Activated CD8-positive, alpha-beta memory T cell treated with anti-CD3 and anti-CD28 coated beads, Interleukin-2, amount 10 ng/mL, durations not matched to agents 7 days and 5 days (primary cell): Measurements from ENCODE around the gene MLLT10. TPM values are rescaled to one million over a fixed set of nuclear protein-coding genes. Genes with fewer than 3 reads are reported as not detected.

Experiments used
- ATAC-seq: fragments of 150-1000 bp; cut with Tn5 transposase; one replicate; pipeline ENCODE4 v1.10.0; 2021; ENCODE audit warnings: moderate library complexity
- CTCF ChIA-PET: fragments of 350-600 bp; sonication (Branson Sonifier 250); formaldehyde crosslinking; loops from one replicate; lab custom pipeline; 2021; ENCODE audit warnings: antibody characterized with exemption; lab: Charles Lee
- DNase-seq: peaks from one replicate; pipeline ENCODE4 v3.0.0-alpha.2; 2020
- H3K27ac Mint-ChIP-seq: one replicate; pipeline ENCODE4 v1.8.0; 2021; ENCODE audit warnings: mild to moderate bottlenecking, mixed read lengths
- H3K27me3 Mint-ChIP-seq: one replicate; pipeline ENCODE4 v1.8.0; 2021; ENCODE audit warnings: mixed read lengths
- H3K36me3 Mint-ChIP-seq: one replicate; pipeline ENCODE4 v1.8.0; 2021; ENCODE audit warnings: mild to moderate bottlenecking, mixed read lengths
- H3K4me1 Mint-ChIP-seq: one replicate; pipeline ENCODE4 v1.8.0; 2021; ENCODE audit warnings: mixed read lengths
- H3K4me3 Mint-ChIP-seq: one replicate; pipeline ENCODE4 v1.8.0; 2021; ENCODE audit warnings: mild to moderate bottlenecking, moderate library complexity, mixed read lengths
- H3K9me3 Mint-ChIP-seq: one replicate; pipeline ENCODE4 v1.8.0; 2022; ENCODE audit warnings: low read depth, mixed read lengths
- total RNA-seq, 2 experiments: library from RNA; stranded (reverse); gene quantifications; one replicate each; pipeline ENCODE4 v1.2.3, GENCODE V29; 2021

Gene MLLT10
- total RNA-seq, 2 experiments from 2014 or later: 42.2 to 65.2 TPM

DNA sequence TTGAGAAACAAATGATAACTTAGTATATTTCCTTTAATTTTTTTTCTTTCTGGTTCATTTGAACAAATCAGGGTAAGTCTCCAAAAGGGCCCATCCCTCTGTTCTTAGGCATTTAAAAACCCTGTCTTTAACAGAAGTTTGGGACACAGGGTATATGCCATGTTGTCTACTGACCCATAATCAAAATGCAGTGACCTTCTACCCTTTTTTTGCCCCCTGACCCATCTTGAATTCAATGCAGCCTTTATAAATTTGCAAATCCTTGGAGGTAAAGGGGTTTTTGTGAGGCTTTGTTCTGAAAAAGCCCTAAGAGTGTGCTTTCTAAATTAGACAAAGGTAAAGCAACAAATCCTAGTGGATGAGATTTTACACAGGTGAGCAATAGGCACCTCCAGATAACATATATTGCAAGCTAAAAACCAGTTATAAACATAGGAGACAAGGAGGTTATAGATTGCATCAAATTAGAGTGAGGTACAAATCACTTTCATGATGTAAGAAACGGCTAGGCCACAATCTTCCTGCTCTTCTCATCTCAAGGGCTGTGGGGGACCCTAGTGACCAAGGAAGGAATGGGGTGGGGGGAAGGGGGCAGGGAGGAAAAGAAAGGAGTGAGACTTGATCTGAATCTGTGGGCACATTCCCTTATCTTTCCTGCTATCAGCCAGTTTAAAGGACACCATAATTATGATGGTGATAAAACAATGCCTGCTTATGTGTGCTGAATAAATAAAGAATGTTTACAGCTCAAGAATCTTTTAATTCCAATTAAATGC lies 11.2 kb upstream of the MLLT10 start:
- Mint-ChIP-seq H3K4me1 (peaks cover 48% of the 10 kb centered on the region), H3K27ac (no peak overlapping the region), H3K27me3 (peaks cover 41% of the 10 kb centered on the region), H3K9me3 (no peaks in the 10 kb centered on the region), H3K4me3 (no peak overlapping the region), H3K36me3 (no peaks in the 10 kb centered on the region)
- CTCF ChIA-PET: interaction anchor here (0.7 to 1.1 kb wide), 2 partner anchors 19 to 285 kb away, joined by 3 read pairs; no protein-coding TSS in a partner anchor
- DNase-seq: no peak
- no peak for ATAC-seq

DNA sequence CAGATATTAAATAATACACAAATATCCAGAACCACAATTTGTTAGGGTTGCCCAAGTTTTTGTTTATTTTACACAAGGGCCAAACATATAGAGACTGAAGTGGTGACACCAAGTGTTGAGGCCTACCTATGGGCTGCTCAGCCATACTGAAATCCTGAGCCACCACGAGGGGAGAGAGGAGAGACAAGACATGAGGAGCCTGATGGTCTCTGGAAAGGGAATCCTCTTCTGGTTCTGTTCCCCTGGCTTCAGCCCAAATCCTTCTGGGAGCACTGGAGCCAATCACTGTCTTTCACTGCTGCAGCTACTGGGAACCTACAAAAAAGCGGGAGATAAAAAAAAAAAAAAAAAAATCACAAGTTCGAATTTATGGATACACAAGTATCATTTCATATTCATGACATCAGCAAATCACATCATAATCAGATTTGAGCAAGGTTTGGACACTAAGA lies 10.4 kb upstream of the MLLT10 start:
- Mint-ChIP-seq H3K9me3 (no peaks in the 10 kb centered on the region), H3K36me3 (no peaks in the 10 kb centered on the region), H3K4me3 (no peak overlapping the region), H3K4me1 (peaks cover 44% of the 10 kb centered on the region), H3K27ac (no peak overlapping the region), H3K27me3 (peaks cover 41% of the 10 kb centered on the region)
- CTCF ChIA-PET: interaction anchor here (0.7 to 1.1 kb wide), 2 partner anchors 18 to 285 kb away, joined by 3 read pairs; no protein-coding TSS in a partner anchor
- ATAC-seq (no peak), DNase-seq (no peak)

GRCh38 chr10:21524131-21524525 lies 9.9 kb upstream of the MLLT10 start:
- no peaks in the 10 kb centered on the region for H3K9me3 Mint-ChIP-seq
- H3K4me1 Mint-ChIP-seq: peaks cover 40% of the 10 kb centered on the region
- ATAC-seq (no peak), DNase-seq (no peak)
- no peaks in the 10 kb centered on the region for H3K36me3 Mint-ChIP-seq
- peaks cover 38% of the 10 kb centered on the region for H3K27me3 Mint-ChIP-seq
- H3K27ac Mint-ChIP-seq: no peak overlapping the region
- CTCF ChIA-PET: interaction anchor here (1.1 kb wide), 1 partner anchor 18 kb away, joined by 3 read pairs; no protein-coding TSS in a partner anchor
- no peak overlapping the region for H3K4me3 Mint-ChIP-seq

DNA sequence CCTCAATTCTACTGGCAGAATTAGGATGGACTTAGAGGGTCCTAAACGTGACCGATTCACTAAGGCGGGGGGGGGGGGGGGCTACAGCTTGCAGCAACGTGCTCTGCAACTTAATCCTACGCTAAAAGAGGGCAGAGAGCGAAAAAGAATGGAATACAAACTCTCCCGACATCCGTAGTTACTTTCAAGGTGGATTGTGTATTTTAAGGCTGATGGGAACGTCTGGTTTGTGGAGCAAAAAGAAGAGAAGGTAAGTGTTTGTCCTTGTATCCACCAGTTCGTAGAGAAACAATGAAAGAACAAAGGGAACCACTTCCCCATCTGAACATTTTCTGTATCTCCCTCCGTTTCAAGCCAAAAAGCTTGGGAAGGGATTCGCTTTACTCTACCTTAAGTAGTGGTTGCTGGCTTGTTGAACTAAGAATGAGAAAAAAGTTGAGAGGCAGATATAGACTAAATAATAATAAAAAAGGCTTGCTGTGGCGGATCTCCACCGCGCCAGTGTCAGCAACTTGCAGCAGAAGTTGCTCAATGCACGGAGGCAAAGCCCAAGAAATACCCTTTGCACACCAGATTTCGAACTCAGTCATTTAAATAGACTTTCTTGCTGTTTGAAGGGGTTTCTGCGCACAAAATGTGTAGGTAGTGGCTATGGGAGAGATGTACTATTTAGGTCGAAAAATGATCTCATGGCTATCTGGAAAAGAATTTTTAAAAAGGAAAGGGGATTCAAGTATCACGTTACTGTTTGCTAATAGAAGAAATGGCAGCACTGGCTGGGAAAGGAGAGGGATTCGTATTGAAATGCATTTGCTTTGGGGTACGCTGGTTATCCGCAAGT lies 9.3 kb upstream of the MLLT10 start:
- CTCF ChIA-PET: interaction anchor here (1.0 to 1.5 kb wide), 3 partner anchors 9 to 908 kb away, joined by 3 to 4 read pairs (median 3); no protein-coding TSS in a partner anchor
- Mint-ChIP-seq H3K4me1 (peaks cover 34% of the 10 kb centered on the region), H3K9me3 (no peaks in the 10 kb centered on the region), H3K4me3 (peak overlapping the region; percentile 84), H3K27me3 (peaks cover 37% of the 10 kb centered on the region), H3K27ac (peak overlapping the region; percentile 96), H3K36me3 (no peaks in the 10 kb centered on the region)
- no peak for ATAC-seq
- no peak for DNase-seq

DNA sequence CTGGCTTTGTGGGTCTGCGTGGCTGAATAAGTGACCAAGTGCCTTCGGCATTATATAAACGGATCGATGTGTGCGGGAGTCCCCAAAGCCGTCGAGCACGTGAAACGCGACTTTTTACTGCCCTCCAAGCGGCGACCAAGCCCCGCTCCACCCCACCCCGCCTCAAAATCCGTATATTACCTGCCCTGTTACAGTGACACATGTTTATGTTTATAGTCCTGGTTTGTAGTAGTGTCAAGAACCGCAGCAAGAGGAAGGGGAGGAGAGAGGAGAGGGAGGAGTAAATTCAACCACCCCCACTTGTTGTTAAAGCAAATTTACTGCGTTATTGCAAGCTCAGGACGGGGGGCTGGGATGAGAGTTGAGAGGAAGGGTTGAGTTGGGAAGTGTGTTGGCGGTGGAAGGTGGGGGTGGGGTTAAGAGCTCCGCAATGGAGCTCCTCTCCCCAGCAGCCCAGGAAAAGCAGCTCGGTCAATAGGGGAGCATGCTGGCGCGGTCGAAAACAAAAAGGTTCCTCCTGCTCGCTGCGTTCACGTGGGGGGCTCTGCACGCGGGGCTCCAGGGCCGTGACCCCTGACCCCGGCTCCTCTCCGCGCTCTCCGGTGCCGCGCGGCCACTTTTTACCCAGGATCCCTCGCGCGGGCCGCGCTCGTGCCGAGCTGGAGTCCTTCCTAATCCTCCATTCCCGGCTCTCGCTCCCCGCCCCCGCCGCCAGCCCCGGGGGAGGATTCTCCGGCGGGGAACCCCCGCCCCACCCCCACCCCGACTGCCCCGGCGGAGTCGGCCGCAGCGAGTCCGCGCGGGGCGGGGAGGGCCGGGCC lies 8.5 kb upstream of the MLLT10 start, which contains the start of gene SKIDA1:
Gene SKIDA1 (minus strand): TSS at position 316 of the 821 bp plus-strand sequence. CDS start 7,860 bp downstream, outside the sequence.
- CTCF ChIA-PET: interaction anchor here (1.0 to 1.5 kb wide), 4 partner anchors 9 to 907 kb away, joined by 3 to 4 read pairs (median 3); no protein-coding TSS in a partner anchor
- Mint-ChIP-seq H3K9me3 (no peaks in the 10 kb centered on the region), H3K36me3 (no peaks in the 10 kb centered on the region), H3K4me3 (peak within 1 kb of the TSS; percentile 84), H3K27me3 (peaks cover 31% of the 10 kb centered on the region), H3K27ac (peak within 1 kb of the TSS; percentile 96), H3K4me1 (peaks cover 27% of the 10 kb centered on the region)
- ATAC-seq (peak; percentile 78), DNase-seq (peak; percentile 77)

DNA sequence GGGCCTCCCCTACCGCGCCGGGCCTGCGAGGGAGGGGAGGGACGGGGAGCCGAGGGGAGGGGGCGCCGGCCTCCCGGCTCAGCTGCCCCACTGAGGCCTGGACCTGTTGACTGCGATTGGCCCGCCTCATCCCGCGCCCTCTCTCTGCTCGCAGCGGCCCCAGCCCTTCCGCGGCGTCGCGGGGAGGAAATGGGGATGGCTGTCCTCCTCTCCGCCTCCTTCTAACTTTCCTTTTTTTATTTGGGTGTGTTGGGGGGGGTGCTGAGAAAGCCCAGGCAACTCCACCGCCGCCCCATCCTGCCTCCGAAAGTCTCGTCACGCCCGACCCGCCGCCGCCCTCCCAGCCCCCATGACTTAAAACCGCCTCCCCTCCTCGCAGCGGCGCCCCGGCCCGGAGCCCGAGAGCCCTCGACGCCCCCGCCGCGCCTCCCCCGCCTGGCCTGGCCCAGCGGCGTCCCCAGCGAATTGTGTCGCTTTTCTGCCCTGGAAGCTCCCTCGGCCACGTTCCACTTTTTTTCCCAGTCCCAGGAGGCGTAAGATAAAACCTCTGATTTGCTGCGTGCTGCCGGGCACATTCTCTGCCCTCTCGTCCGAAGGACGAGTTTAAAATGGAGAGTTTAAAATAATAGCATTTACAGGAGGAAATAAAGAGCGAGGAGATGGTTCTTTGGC lies 7.7 kb upstream of the MLLT10 start:
- H3K9me3 Mint-ChIP-seq: no peaks in the 10 kb centered on the region
- no peaks in the 10 kb centered on the region for H3K36me3 Mint-ChIP-seq
- ATAC-seq (peak; percentile 61), DNase-seq (peak; percentile 70)
- peak overlapping the region; percentile 84 for H3K4me3 Mint-ChIP-seq
- H3K27ac Mint-ChIP-seq: peak overlapping the region; percentile 90
- peaks cover 26% of the 10 kb centered on the region for H3K27me3 Mint-ChIP-seq
- CTCF ChIA-PET: interaction anchor here (1.0 to 1.5 kb wide), 4 partner anchors 10 to 906 kb away, joined by 3 to 4 read pairs (median 3); no protein-coding TSS in a partner anchor
- peaks cover 25% of the 10 kb centered on the region for H3K4me1 Mint-ChIP-seq

GRCh38 chr10:21526860-21527597 lies 7.0 kb upstream of the MLLT10 start:
- H3K36me3 Mint-ChIP-seq: no peaks in the 10 kb centered on the region
- CTCF ChIA-PET: interaction anchor here (0.7 to 1.5 kb wide), 3 partner anchors 9 to 31 kb away, joined by 3 to 4 read pairs (median 4); no protein-coding TSS in a partner anchor
- H3K9me3 Mint-ChIP-seq: no peaks in the 10 kb centered on the region
- peaks cover 25% of the 10 kb centered on the region for H3K4me1 Mint-ChIP-seq
- H3K27me3 Mint-ChIP-seq: peaks cover 23% of the 10 kb centered on the region
- H3K27ac Mint-ChIP-seq: peak overlapping the region; percentile 90
- peak overlapping the region; percentile 84 for H3K4me3 Mint-ChIP-seq
- ATAC-seq (peak; percentile 34), DNase-seq (peak; percentile 53)

- DNase-seq (no peak), ATAC-seq (no peak)
- no peaks in the 10 kb centered on the region for H3K36me3 Mint-ChIP-seq
- CTCF ChIA-PET: interaction anchor here (0.7 to 0.9 kb wide), 2 partner anchors 9 to 31 kb away, joined by 3 to 4 read pairs; no protein-coding TSS in a partner anchor
- peak overlapping the region; percentile 58 for H3K4me3 Mint-ChIP-seq
- H3K9me3 Mint-ChIP-seq: no peaks in the 10 kb centered on the region
- H3K27ac Mint-ChIP-seq: peak overlapping the region; percentile 54
- peaks cover 23% of the 10 kb centered on the region for H3K27me3 Mint-ChIP-seq
- peaks cover 27% of the 10 kb centered on the region for H3K4me1 Mint-ChIP-seq
These were observed 6.3 kb upstream of the MLLT10 start for GRCh38 chr10:21527598-21528235.

- no peak for DNase-seq
- CTCF ChIA-PET: no interaction called here
- Mint-ChIP-seq H3K4me1 (peaks cover 34% of the 10 kb centered on the region), H3K9me3 (no peaks in the 10 kb centered on the region), H3K27me3 (peaks cover 23% of the 10 kb centered on the region), H3K4me3 (no peak overlapping the region), H3K27ac (no peak overlapping the region), H3K36me3 (no peaks in the 10 kb centered on the region)
- ATAC-seq: no peak
These were observed 5.6 kb upstream of the MLLT10 start for GRCh38 chr10:21528236-21529031.

- Mint-ChIP-seq H3K27me3 (peaks cover 23% of the 10 kb centered on the region), H3K36me3 (no peaks in the 10 kb centered on the region), H3K9me3 (no peaks in the 10 kb centered on the region), H3K4me1 (peaks cover 36% of the 10 kb centered on the region), H3K4me3 (no peak overlapping the region), H3K27ac (no peak overlapping the region)
- DNase-seq: no peak
- CTCF ChIA-PET: no interaction called here
- ATAC-seq: no peak
These were observed 4.8 kb upstream of the MLLT10 start for GRCh38 chr10:21529032-21529910.
